ENCODE results near the gene TNRC6B.
"Not testable (repeated sequence)": the region's sequence is repeated elsewhere in the genome, so short reads cannot be mapped to it uniquely, and the experiment has no call there.

TNRC6B gene

GRCh38 chr22:40377931-40378330 is 200.2 kb downstream of the TNRC6B start:
- DNase-seq: no peak

DNA sequence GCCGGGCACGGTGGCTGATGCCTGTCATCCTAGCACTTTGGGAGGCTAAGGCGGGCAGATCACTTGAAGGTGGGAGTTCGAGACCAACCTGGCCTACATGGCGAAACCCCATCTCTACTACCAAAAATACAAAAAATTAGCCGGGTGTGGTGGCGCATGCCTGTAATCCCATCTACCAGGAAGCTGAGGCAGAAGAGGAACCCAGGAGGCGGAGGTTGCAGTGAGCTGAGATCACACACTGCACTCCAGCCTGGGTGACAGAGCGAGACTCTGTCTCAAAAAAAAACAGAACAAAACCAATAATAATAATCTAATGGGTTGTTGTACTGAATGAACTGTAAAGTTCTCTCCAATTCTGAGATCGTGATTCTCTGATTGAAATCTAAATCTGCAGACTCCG is 200.7 kb downstream of the TNRC6B start:
- DNase-seq: not testable (repeated sequence)

GRCh38 chr22:40381461-40381860 is 203.7 kb downstream of the TNRC6B start:
- no peak for DNase-seq

GRCh38 chr22:40383905-40384304 is 206.2 kb downstream of the TNRC6B start:
- no peak for DNase-seq

GRCh38 chr22:40385036-40385782 is 207.5 kb downstream of the TNRC6B start:
- no peak for DNase-seq

All from T1000 (cell line).